ENCODE results near the gene LIME1.

DNA sequence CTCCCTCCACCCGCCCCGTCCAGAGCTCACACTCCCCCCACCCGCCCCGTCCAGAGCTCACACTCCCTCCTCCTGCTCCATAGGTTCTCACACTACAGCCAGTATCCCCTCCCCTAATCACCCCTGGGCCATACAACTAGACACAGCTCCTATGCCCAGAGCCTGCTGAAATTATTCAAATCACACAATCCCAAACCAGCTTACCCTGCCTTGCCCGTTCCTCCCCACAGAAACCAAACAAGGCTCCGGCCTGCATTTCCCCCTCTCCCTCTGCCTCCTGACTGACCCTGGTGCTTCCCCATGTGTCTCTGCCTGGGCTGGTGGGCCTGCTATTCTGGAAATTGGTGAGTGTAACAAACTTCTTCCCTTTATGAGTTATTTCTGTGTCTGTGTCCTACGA lies 21.7 kb downstream of the LIME1 start:
- TF ChIP-seq GATA2 (IDR thresholded peaks at IDR 0.05; ENCODE audit: low read depth, low read length) = no peak
- TF ChIP-seq GATA3 (IDR thresholded peaks at IDR 0.05; ENCODE audit: low read depth, low read length) = no peak

Data from SH-SY5Y (cell line).